DOHH2 (cell line): ENCODE results near the gene FAM149A.

Experiments used
- H3F3A ChIP-seq: fragments of 200-600 bp; sonication (generic), shearing (Covaris generic); 2 replicates; pipeline ENCODE4 v1.6.0; 2016; ENCODE audit warnings: antibody characterized with exemption, mild to moderate bottlenecking; ENCODE audit not compliant: control insufficient read depth, insufficient read depth
- H3K27ac ChIP-seq: fragments of 200-600 bp; sonication (generic); 2 replicates; pipeline ENCODE4 v1.5.1; 2014; ENCODE audit warnings: low read depth, mild to moderate bottlenecking, low read length, moderate library complexity
- H3K27me3 ChIP-seq: fragments of 200-600 bp; sonication (generic); 2 replicates; pipeline ENCODE4 v1.6.1; 2014; ENCODE audit warnings: mild to moderate bottlenecking, low read length, mixed read lengths; ENCODE audit not compliant: control insufficient read depth
- H3K36me3 ChIP-seq: fragments of 200-600 bp; sonication (generic); 2 replicates; pipeline ENCODE4 v1.6.1; 2014; ENCODE audit warnings: mild to moderate bottlenecking, low read length, moderate library complexity, mixed read lengths; ENCODE audit not compliant: control insufficient read depth
- H3K4me1 ChIP-seq: fragments of 200-600 bp; sonication (generic); 2 replicates; pipeline ENCODE4 v1.6.1; 2014; ENCODE audit warnings: mild to moderate bottlenecking, low read length, mixed read lengths; ENCODE audit not compliant: control insufficient read depth
- H3K4me2 ChIP-seq: fragments of 200-600 bp; sonication (generic); 2 replicates; pipeline ENCODE4 v1.6.0; 2014; ENCODE audit warnings: mild to moderate bottlenecking, low read length, moderate library complexity
- H3K4me3 ChIP-seq: fragments of 200-600 bp; sonication (generic); 2 replicates; pipeline ENCODE4 v1.5.1; 2014; ENCODE audit warnings: mild to moderate bottlenecking, low read length, mixed read lengths
- H3K79me2 ChIP-seq: fragments of 200-600 bp; sonication (generic); 2 replicates; pipeline ENCODE4 v1.6.1; 2014; ENCODE audit warnings: mild to moderate bottlenecking, low read length, mixed read lengths; ENCODE audit not compliant: control insufficient read depth
- H3K9me2 ChIP-seq: fragments of 200-600 bp; sonication (generic); replicated peaks from 2 replicates; pipeline ENCODE4 v1.6.1; 2014; ENCODE audit warnings: mild to moderate bottlenecking, low read length, mixed read lengths; ENCODE audit not compliant: control insufficient read depth
- H3K9me3 ChIP-seq: fragments of 200-600 bp; sonication (generic); 2 replicates; pipeline ENCODE4 v1.6.1; 2014; ENCODE audit warnings: antibody characterized with exemption, low read length, mixed read lengths; ENCODE audit not compliant: control insufficient read depth, insufficient read depth
- H4K20me1 ChIP-seq: fragments of 200-600 bp; sonication (generic); 2 replicates; pipeline ENCODE4 v1.6.0; 2014; ENCODE audit warnings: low read depth, mild to moderate bottlenecking, antibody characterized with exemption, low read length, moderate library complexity; ENCODE audit not compliant: control insufficient read depth, insufficient read depth
- EZH2phosphoT487 ChIP-seq: fragments of 200-600 bp; sonication (generic); IDR thresholded peaks from 2 replicates; pipeline ENCODE4 v1.6.1; 2017; ENCODE audit warnings: borderline replicate concordance, mild to moderate bottlenecking, antibody characterized with exemption, low read length, moderate library complexity, mixed read lengths
- TF ChIP-seq, protein P1 (sequence below): fragments of 200-600 bp; sonication (generic); IDR thresholded peaks from one replicate; pipeline ENCODE4 v1.5.1; 2014; ENCODE audit warnings: antibody characterized with exemption, mild to moderate bottlenecking, low read depth, low read length; ENCODE audit not compliant: poor library complexity, severe bottlenecking

Gene FAM149A

DNA sequence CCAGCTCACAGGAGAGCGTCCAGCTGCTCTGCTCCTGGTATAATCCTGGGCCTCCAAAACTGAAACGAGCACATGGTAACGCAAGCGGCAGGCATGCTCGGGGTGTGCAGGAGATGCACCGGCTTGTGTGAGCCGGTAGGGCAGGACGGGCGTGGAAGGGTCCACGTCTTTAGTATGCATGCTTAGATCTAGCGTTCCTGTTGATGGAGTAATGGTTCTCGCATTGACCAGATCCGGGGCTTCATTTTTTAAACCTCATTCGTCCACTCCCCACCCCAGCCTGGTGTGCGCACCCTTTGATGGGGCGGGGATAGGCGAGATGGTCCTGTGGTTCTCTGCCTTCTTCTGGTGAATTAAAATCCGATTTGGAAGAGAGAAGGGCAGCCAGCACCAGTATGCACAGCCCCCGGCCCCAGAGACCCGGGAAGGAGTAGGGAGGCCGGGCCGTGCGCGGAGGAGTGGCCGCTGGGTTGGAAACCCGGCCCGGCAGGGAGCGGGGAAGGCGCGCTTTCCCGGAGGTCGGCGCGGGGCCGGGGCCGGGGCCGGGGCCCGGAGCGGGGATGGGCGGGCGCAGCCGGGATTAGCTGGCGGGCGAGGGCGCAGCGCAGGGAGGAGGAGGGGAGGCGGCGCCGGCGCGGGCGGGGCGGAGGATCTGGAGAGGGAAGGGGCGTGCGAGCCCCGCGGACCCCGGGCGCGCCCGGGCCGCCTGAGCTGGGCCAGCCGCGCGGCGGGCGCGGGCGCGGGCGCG, 39.9 kb downstream of the FAM149A start:
- Histone ChIP-seq H3K4me1 (peaks cover 51% of the 10 kb centered on the region), H3K27ac (no peak overlapping the region), H3F3A (peaks cover 35% of the 10 kb centered on the region), H4K20me1 (no peaks in the 10 kb centered on the region), H3K4me2 (peak overlapping the region; percentile 92), H3K9me2 (no peaks in the 10 kb centered on the region), H3K79me2 (peaks cover 7% of the 10 kb centered on the region), H3K4me3 (peak overlapping the region; percentile 78), H3K36me3 (no peaks in the 10 kb centered on the region; the same call in 1 of the 2 replicates), H3K27me3 (peaks cover 7% of the 10 kb centered on the region), H3K9me3 (no peaks in the 10 kb centered on the region)
- no peak for TF ChIP-seq EZH2phosphoT487
- TF ChIP-seq, protein P1, sequence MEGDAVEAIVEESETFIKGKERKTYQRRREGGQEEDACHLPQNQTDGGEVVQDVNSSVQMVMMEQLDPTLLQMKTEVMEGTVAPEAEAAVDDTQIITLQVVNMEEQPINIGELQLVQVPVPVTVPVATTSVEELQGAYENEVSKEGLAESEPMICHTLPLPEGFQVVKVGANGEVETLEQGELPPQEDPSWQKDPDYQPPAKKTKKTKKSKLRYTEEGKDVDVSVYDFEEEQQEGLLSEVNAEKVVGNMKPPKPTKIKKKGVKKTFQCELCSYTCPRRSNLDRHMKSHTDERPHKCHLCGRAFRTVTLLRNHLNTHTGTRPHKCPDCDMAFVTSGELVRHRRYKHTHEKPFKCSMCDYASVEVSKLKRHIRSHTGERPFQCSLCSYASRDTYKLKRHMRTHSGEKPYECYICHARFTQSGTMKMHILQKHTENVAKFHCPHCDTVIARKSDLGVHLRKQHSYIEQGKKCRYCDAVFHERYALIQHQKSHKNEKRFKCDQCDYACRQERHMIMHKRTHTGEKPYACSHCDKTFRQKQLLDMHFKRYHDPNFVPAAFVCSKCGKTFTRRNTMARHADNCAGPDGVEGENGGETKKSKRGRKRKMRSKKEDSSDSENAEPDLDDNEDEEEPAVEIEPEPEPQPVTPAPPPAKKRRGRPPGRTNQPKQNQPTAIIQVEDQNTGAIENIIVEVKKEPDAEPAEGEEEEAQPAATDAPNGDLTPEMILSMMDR: no peak

DNA sequence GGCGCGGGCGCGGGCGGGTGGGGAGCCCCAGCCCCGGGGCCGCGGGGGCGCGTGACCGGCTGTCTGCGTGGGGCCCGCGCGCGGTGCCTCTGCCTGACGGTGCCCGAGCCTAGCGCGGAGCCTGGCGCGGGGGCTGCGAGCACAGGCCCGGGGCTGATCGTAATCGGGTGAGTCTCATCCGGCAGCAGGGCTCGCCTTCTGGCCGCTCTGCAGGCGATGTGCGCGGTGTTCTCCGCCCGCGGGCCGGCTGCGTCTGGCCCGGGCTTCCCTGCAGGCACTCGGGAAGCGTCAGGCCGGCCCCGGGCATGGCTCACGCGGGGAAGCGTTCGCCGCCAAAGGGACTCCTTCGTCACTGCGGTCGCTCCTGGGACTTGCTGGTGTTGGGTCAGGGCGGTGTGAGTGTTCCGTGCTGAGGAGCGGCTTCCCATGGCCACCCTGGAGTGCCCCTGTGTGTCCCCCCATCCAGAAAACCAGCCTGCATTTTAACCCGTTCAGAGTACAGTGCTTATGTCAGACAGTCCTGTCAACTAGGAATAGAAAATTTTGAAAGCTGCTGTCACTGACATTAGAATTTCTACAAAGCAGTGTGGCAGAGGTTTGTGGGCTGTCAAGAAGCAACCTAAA, 40.6 kb downstream of the FAM149A start:
- Histone ChIP-seq H3K9me3 (no peaks in the 10 kb centered on the region), H4K20me1 (no peaks in the 10 kb centered on the region), H3K4me1 (peaks cover 58% of the 10 kb centered on the region), H3K9me2 (no peaks in the 10 kb centered on the region), H3K79me2 (peaks cover 11% of the 10 kb centered on the region), H3F3A (peaks cover 38% of the 10 kb centered on the region), H3K4me2 (peak overlapping the region; percentile 83), H3K27ac (peak overlapping the region; percentile 93), H3K27me3 (peaks cover 7% of the 10 kb centered on the region), H3K4me3 (peak overlapping the region; percentile 76), H3K36me3 (no peaks in the 10 kb centered on the region; the same call in 1 of the 2 replicates)
- no peak for TF ChIP-seq EZH2phosphoT487
- TF ChIP-seq, protein P1: no peak

- peaks cover 46% of the 10 kb centered on the region for H3F3A ChIP-seq
- peak overlapping the region; percentile 93 for H3K27ac ChIP-seq
- peaks cover 71% of the 10 kb centered on the region for H3K4me1 ChIP-seq
- peak overlapping the region; percentile 83 for H3K4me2 ChIP-seq
- no peaks in the 10 kb centered on the region; the same call in 1 of the 2 replicates for H3K36me3 ChIP-seq
- TF ChIP-seq, protein P1: no peak
- TF ChIP-seq EZH2phosphoT487: no peak
- H3K9me2 ChIP-seq: no peaks in the 10 kb centered on the region
- H3K9me3 ChIP-seq: no peaks in the 10 kb centered on the region
- H4K20me1 ChIP-seq: no peaks in the 10 kb centered on the region
- peak overlapping the region; percentile 76 for H3K4me3 ChIP-seq
- H3K79me2 ChIP-seq: peaks cover 11% of the 10 kb centered on the region
- H3K27me3 ChIP-seq: peaks cover 7% of the 10 kb centered on the region
These were observed 42.0 kb downstream of the FAM149A start for GRCh38 chr4:186146458-186146857.
